HG02973 (cell line): ENCODE measurements around the gene LRRC1.
A peak's percentile ranks its signal among the peaks of the same experiment; 100 is the strongest.
"Not testable (repeated sequence)": the region's sequence is repeated elsewhere in the genome, so short reads cannot be mapped to it uniquely, and the experiment has no call there.

Experiments used
- ATAC-seq: cut with Tn5 transposase; IDR thresholded peaks from one replicate; pipeline ENCODE4 v1.9.1; 2021; ENCODE audit warnings: moderate library complexity; ENCODE audit not compliant: unreplicated experiment

LRRC1 gene

DNA sequence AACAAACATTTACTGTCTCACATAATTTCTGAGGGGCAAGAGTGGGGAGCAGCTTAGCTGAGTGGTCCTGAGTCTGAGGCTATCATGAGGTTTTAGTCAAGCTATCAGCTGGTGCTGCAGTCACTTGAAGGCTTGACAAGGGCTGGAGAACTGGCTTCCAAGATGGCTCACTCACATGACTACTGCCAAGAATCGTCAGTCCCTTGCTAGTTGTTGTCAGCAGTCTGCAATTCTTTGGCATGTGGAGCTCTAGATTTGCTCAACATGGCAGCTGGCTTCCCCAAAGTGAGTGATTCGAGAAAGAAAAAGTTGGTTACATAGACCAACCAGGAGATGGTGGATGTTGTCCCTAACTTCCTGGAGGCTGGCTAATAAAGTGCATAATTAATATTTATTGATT, 2.8 kb upstream of the LRRC1 start:
- no peak for ATAC-seq

DNA sequence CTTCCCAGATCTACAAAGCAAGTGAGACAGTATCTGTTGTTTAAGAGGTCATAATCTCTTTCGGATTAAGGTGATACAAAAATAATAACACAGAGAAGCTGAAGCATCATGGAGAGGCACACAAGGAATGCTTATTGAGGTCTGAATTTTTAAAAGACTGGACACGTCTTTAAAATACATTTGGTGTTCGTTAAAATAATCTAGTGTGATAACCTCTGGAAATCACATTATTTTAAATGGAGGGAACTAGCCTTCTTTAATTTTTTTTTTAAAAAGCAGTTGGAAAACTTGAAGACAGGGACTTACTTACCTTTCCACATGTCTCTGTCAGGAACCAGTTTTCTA, 1.9 kb upstream of the LRRC1 start:
- no peak for ATAC-seq

DNA sequence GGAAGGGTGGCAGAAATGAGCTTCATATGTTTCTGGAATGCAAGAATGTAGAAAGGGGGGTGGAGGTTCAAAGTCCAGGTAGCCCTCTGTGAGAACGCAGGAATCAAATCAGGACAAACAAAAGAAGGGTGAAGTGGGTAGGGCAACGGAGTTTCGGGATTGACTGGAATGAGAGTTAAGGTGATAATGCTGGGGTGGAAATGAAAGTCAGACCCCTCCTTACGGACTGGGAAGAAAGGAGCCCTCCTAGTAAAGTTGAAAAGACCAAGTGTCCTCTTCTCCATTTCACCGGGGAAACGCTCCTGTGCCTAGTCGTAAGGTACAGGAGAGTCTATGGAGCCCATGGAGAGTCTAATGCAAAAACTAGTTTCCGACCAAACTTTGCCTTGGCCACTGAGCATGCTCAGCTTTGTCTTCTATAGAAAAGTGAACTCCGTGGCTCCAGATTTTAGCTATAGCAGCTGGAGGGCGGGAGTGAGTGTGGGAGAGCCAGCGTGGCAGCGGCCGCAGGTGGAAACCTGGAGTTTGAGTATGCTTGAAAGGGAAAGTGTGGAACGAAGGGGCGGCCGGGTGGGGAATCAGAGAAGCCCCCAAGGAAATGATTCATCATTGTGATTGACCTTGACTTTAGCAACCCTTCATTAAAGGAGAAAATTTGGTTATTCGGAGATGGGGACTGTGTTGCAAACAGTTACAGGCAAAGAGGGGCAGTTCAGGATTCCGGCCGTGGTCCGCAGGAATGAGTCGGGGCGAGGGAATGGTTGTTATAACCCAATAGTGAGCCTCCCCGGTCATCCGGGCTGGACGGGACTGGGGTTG, 1.3 kb upstream of the LRRC1 start:
- peak; percentile 31 for ATAC-seq

DNA sequence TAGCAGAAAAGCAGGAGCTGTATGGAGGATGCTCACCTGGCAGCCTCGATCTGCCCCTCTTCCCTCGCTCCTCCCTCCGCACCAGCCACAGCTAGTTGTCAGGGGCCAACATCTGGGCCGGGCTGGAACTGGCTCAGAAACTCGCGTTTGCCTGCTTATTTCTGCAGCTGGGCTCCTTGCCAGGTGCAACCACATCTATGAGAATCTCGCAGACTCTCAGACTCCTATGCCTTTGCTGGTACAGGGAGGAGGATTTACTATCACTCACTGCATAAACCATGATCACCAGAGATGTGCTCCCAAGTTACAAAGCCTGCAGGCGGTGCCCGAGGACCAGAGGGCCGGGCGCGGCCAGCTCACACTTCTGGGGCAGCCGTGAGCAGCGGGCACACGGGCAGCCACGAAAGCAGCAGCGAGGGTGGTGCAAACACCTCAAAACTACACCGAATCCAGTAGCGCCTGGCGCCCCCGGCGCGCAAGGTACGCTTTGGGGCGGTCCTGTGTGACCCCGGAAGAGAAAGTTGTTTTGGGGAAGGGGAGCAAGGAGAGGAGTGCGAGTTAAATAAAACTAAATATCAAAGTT, 577 bp upstream of the LRRC1 start:
- ATAC-seq: peak; percentile 39

DNA sequence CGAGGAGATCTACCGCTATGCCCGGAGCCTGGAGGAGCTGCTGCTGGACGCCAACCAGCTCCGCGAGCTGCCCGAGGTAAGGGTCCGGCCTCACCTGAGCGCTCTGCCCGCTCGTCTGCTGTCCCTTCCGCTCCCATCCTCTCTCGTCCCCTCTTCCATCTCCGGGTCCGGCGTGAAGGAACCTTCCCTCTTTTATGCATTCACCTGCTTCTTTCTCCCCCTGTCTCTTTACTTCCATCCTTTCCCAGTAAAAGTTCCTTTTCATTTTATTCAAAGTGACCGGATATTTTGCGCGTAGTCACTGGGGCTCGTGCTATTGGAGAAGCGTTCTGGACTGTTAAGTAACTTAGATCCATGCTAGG, 516 bp downstream of the LRRC1 start:
- no peak for ATAC-seq

DNA sequence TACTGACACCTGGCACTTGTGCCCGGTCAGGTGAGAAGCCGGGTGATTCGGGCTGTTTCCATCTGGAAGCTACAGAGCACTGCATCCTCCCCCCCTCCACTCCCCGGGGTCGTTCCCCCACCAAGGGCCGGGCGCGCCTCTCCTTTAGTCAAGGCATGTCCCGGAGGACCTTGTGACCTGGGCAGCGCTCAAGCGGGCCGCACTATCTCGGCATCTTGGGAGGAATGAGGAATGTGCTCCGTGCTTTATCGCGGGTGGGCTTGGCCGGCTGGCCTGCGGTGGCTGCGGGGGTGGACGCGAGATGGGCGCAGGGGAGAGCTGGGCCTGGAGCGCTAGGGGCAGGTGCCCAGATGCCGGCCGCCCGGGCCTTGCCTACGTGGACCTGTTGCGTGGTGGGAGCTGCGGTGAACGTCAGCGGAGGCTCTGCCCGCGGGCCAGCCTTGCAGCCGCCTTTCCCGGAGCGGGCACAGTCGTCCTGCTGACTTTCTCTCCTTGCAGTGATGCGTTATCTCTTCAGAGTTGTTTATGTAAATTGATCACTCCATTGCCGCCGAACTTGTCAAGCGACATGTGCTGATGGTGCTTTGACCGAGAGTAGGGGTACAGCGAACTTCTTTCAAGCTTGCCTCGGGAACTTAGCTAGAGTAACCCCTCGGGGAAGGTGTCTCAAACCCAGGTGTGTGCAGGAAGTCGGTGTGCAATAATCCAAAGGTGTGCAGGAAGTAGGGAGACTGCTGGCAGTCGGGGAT, 1.1 kb downstream of the LRRC1 start:
- ATAC-seq: no peak

DNA sequence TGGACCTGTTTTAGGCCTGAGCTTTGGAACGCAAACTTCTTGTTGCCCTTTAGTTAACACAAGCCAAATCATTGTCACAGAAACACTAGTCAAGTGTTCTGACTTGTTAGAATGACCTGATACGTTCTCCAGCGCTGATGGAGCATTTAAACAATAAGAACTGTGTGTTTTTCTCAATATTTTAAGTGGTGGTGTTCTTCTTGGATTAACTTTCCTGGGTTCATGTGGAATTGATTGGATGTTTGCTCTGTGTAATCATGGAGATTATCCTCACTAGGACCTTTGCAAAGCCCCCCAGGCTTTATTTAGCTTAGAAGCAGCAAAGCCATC, 1.6 kb downstream of the LRRC1 start:
- no peak for ATAC-seq

DNA sequence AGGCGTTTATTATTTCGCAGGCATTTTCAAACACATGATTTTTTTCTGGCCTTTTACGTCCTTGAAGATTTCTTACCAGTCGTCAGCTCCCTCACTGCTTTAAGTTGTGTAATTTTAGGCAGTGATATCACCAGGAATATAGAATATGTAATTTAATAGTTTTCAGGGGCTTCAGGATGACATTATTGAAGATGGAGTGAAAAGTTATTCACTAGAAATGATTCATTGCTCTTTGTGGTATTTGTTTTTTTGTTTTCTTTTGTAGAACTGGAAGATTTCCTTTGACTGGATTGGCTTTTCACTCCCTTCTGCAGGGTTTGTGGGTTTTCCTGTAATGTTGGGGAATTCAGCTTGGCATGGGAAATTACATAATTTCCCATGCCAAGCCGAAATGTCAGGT, 2.0 kb downstream of the LRRC1 start:
- no peak for ATAC-seq

DNA sequence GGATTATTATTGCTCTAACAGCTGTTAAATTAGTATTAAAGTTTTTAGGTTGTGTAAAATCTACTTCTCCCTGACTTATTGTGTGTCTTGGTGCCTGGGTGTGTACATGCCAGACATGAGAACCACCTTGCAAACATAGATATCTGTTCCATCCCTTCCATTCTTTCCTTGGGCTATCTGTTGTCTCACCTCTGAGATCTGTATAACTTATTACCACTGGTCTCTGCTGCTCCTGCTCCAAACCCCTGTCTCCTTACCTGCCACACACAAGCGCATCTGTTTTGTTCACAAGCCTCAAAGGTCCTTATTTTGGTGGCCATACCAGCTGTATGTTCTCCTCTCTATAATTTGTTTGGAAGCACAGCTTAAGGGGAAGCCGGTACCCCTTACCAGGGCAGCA, 2.5 kb downstream of the LRRC1 start:
- ATAC-seq: no peak

DNA sequence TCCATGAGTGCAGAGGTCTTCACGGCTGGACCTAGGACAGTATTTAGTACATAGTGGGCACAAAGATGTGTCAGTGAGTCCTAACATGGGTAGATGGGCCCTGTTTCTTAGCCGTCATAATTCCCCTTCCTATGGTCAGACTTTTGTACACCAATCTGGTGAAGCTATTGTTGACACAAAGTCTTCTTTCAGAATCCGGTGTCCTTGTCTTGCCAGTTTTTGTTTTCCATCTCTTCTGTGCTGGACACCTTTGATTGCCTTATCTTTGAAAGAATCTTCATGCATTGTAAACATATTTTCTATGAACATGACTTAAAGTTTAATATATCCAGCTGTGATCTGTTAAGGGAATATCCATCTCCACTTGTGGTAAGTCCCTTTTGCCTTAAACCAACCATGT, 4.5 kb downstream of the LRRC1 start:
- no peak for ATAC-seq

DNA sequence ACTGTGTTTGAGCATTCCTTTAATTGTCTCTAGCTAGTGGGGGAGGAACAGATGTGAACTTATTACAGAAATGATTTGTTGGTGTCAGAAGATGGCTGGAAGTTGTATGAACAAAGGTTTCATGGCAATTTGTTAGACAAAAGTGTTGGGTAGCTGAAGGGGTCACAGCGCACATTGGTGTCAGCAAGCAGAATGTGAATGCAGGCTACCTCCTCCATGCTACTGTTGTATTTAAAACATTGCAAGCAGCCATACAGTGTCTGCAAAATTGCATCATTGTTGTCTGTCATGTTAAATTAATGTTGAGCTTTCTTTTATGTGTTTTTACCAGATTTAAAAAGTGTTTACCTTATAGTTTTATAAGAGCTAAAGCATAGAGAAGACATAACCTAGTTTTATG, 6.2 kb downstream of the LRRC1 start:
- ATAC-seq: no peak

DNA sequence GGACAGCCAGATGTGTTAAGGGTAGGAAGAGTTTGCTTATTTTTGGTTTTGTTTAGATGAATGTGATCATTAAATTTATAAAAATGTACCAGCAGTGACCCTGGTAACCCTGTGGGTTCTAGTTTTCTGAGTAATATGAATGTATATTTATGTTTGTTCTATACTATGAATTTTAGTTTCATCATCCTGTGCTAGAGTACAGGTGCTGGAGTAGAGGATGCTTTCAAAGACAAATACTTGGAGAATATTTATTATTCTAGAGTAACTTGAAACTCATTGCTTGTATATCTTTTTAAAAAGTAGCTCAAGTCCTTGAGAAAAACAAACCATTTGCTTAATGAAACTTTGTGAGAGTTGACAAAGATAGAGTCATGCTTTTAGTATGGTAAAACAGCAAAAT, 7.8 kb downstream of the LRRC1 start:
- ATAC-seq: no peak

DNA sequence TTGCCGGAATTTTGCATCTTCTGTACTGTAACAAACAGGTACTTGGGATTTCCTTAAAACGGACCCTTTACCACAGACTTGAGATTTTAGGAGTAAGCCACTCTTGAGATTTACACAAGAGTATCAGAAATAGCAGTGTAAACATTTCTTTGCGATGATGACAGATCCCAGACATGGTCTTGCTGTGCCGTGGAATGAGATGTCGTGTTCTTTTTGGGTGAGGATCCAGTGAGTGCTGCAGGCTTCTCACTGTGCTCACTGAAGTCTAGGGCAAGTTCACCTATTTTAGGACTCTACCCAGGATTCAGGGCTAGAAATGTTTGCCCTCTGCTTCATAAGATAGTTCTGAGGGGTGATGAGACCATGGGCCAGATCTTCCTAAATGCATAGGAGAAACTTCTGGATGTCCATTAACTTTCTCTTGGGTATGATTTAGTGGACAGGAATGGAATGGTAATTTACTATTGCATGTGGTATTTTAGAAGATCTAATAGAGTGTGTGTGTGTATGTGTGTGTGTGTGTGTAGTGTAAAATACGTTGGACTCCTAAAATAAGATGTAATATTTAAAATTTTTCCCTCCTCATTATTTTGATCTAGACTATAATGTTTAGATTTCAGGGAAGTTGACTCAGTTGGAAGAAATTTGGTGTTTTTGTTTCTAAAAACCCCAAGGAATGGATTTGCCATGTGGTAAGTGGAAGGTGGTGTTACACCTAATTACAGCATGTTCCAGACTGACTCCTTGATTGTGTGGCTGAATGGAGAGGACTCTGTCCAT, 8.5 kb downstream of the LRRC1 start:
- ATAC-seq: no peak

DNA sequence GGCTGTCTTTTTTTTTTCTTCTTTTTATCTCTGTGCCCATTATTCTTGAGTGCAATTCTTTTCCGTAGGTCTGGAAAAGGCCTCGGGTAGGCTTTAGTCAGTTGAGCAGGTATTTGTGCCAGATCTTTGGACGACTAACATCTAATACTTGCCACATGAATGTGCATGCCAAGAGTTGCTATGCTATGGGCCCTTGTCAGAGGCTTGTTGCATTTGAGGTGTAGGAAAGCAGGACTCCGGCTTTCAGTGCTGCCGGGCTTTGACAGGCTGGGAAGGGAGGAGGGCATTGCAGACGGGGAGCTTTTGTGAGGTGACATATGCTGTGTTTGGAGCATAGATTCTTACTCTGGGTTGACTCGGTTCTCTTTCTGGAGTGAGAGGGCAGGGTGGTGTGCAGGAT, 10.2 kb downstream of the LRRC1 start:
- ATAC-seq: no peak

DNA sequence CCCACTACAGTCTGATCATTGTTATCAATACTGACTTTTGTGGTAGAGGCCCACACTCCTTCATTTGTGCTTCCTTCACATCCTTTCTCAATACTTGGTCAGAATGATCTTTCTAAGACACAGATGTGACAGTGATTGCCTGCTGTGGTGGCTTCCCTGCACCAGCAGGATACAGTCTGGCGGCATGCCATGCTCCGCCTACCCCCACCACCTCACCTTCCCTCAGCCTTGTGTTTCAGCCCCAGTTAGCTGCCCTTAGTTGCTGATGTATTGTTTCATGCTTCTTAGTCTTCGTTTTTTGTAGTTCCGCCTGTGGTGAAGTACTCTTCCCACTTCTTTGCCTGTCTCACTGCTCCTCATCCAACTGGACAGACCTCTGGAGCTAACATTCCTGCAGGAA, 10.9 kb downstream of the LRRC1 start:
- no peak for ATAC-seq

DNA sequence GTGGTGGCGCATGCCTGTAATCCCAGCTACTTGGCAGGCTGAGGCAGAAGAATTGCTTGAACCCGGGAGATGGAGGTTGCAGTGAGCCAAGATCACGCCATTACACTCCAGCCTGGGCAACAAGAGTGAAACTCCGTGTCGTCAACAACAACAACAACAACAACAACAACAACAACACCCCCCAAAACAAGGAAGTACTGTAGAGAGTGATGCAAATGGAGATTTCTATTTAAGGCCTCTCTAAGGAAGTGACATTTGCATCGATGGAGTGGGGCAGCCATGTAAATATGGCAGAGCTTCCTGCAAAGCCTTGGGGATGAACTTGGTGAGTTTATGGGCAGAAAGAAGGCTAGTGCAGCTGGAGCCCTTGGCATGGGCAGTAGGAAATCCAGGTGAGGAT, 12.8 kb downstream of the LRRC1 start:
- ATAC-seq: not testable (repeated sequence)

DNA sequence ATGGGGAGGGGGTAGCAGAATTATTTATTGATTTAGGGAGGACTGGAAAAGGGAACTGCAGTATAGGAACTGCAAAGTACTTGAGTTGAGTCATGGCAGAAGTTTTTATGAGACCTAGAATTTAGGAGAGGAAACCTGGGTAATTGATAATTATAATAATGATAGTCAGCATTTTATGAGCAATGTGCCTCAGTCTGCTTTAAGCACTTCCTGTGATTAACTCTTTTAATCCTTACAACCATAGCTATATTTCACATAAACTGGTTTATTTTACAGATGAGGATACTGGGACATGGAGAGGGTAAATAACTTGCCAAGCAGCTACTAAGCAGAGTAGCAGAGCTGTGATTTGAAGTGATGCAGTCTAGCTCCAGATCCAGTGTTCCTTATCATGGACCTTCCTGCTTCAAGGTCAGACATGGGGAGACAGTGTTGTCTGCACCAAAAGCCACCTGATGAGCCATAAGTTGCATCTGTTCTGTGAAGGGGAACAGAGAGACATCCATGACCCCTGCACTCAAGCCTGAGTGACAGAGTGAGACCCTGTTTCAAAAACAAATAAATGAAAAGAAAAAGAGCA, 13.6 kb downstream of the LRRC1 start:
- ATAC-seq: no peak

DNA sequence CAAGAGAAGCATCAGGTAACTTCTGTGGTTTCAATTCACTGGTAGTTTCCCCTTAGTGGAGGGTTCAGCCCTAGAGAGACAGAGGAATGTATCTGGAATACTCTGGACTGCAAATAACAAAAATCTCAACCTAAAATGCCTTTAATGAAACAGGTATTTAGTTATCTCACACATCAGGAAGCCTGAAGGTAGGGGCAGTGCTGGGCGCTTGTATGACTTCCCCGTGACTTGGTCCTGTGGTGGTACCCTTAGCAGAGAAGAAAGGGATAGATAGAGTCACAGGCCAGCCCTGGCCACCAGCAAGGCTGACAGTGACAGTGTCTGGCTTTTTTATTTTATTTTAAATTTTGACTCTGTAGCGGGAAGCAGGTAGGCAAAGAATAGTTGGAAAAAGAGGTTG, 14.9 kb downstream of the LRRC1 start:
- ATAC-seq: no peak

DNA sequence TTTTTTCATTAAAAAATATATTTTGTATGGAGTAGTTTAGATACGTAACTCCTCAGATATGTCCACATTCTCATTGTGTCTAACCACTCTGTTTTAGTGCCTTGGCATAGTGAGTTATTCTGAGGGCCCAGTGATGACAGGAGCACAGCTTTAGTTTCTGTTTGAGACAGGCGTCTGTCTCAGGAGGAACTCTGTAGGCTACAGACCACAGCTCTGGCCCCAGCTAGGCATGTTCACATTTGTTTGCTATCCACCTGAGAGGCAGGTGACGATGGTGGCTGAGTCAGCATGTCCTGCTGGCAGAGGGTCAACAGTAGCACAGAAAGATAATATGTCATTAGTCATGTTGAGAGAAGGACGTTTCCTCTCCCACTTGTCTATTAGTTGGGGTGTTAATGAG, 16.3 kb downstream of the LRRC1 start:
- peak; percentile 86 for ATAC-seq

DNA sequence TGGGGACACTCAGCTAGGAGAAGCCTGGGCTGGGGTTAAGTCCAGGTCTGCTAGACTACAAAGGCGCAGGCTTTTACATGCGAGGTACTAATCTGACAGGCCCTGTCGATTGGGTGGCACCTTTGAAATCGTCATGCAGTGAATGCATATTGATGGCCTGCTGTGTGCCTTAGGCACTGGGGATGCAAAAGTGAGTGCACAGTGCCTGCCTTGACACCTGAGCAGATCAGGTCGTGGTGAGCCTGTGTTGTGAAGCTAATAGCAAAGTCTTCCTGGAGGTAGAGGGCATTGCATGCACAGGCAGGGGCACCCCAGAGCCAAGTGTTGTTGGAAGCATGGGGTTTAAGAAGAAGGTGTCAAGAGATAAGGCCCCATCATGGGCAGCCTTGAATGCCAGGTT, 16.9 kb downstream of the LRRC1 start:
- ATAC-seq: no peak

DNA sequence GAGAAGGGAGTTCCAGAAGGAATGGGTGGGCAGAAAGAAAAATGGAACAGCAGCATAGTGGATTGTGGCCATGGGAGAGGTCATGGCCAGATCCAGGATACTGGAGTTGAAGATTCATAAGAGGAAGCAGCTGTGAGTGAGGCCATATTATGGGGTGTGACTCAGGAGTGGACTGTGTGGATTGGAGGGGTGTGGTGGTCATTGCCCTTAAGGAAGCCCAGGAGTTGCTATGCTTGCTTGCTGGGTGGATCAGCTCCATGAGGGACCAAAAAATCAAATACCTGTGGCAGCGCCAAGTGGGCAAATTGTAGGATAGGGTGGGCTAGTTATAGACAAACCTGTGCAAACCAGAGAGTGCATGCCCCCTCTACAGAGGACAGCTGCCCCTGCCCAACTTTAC, 18.3 kb downstream of the LRRC1 start:
- ATAC-seq: no peak
